GM19372 (cell line): ENCODE data around the gene STK16.
"Not testable (repeated sequence)": the region's sequence is repeated elsewhere in the genome, so short reads cannot be mapped to it uniquely, and the experiment has no call there.

ENCODE experiments used
- ATAC-seq: cut with Tn5 transposase; IDR thresholded peaks from one replicate; pipeline ENCODE4 v1.9.1; 2021; ENCODE audit warnings: mild to moderate bottlenecking, low read depth, moderate library complexity; ENCODE audit not compliant: unreplicated experiment

Gene STK16

GRCh38 chr2:219285894-219286425 lies 40.7 kb downstream of the STK16 start:
- no peak for ATAC-seq

GRCh38 chr2:219286436-219287115 lies 41.3 kb downstream of the STK16 start:
- no peak for ATAC-seq

GRCh38 chr2:219287116-219287440 lies 41.8 kb downstream of the STK16 start:
- ATAC-seq: not testable (repeated sequence)

- ATAC-seq: no peak
Measured at GRCh38 chr2:219287580-219288265, 42.4 kb downstream of the STK16 start.

- ATAC-seq: no peak
Measured at GRCh38 chr2:219289195-219289536, 43.9 kb downstream of the STK16 start.

GRCh38 chr2:219289537-219290361 lies 44.5 kb downstream of the STK16 start:
- ATAC-seq: no peak

- ATAC-seq: no peak
Measured at GRCh38 chr2:219290381-219291171, 45.3 kb downstream of the STK16 start.

GRCh38 chr2:219291394-219291793 lies 46.1 kb downstream of the STK16 start:
- no peak for ATAC-seq

GRCh38 chr2:219291910-219292490 lies 46.7 kb downstream of the STK16 start:
- no peak for ATAC-seq

- ATAC-seq: no peak
Measured at GRCh38 chr2:219292616-219293015, 47.3 kb downstream of the STK16 start.

GRCh38 chr2:219293736-219294231 lies 48.5 kb downstream of the STK16 start:
- no peak for ATAC-seq

- ATAC-seq: peak; percentile 94
Measured at GRCh38 chr2:219294356-219295351, 49.4 kb downstream of the STK16 start.

- no peak for ATAC-seq
Measured at GRCh38 chr2:219296142-219296541, 50.9 kb downstream of the STK16 start.

- ATAC-seq: no peak
Measured at GRCh38 chr2:219296631-219297391, 51.5 kb downstream of the STK16 start.

GRCh38 chr2:219297766-219298456 lies 52.6 kb downstream of the STK16 start:
- no peak for ATAC-seq

- ATAC-seq: peak; percentile 46
Measured at GRCh38 chr2:219298759-219299371, 53.6 kb downstream of the STK16 start.

GRCh38 chr2:219299372-219299760 lies 54.1 kb downstream of the STK16 start:
- ATAC-seq: no peak
